HFF-Myc (cell line): Measurements from ENCODE around the gene HOXB3.

Source experiments
- DNase-seq: peaks from one replicate; pipeline ENCODE4 v3.0.0-alpha.2; 2011; ENCODE audit warnings: low read depth; ENCODE audit errors: extremely low read depth
- H3K4me3 ChIP-seq: replicated peaks from 2 replicates; pipeline ENCODE4 v1.5.1; 2011; ENCODE audit warnings: low read depth, mild to moderate bottlenecking, control low read depth, low read length
- TF ChIP-seq, protein P1 (sequence below): IDR thresholded peaks from 2 replicates; pipeline ENCODE4 v1.5.1; 2012; ENCODE audit warnings: mild to moderate bottlenecking, low read depth, low read length, control low read depth; ENCODE audit errors: missing control alignments

The HOXB3 gene

DNA sequence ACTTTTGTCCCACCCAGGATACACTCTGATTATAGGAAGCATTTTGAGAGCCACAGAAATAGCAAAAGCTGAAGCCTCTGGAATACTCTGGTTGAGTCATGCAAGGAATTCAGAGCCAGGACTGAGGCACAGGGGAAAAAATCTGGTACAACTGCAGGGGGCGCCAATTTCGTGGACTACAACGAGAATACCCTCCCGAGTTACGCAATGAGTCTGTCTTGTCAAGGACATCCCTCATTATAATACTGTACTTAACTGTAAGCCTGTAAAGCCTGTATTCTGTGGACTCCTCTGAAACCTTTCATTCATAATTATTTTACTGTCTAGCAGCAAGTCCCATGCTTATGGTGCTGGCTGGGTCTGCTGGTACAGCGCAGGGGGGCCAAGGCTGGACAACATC, 67.0 kb downstream of the HOXB3 start:
- no peak overlapping the region for H3K4me3 ChIP-seq
- TF ChIP-seq, protein P1, sequence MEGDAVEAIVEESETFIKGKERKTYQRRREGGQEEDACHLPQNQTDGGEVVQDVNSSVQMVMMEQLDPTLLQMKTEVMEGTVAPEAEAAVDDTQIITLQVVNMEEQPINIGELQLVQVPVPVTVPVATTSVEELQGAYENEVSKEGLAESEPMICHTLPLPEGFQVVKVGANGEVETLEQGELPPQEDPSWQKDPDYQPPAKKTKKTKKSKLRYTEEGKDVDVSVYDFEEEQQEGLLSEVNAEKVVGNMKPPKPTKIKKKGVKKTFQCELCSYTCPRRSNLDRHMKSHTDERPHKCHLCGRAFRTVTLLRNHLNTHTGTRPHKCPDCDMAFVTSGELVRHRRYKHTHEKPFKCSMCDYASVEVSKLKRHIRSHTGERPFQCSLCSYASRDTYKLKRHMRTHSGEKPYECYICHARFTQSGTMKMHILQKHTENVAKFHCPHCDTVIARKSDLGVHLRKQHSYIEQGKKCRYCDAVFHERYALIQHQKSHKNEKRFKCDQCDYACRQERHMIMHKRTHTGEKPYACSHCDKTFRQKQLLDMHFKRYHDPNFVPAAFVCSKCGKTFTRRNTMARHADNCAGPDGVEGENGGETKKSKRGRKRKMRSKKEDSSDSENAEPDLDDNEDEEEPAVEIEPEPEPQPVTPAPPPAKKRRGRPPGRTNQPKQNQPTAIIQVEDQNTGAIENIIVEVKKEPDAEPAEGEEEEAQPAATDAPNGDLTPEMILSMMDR: peak; percentile 35
- DNase-seq: no peak

DNA sequence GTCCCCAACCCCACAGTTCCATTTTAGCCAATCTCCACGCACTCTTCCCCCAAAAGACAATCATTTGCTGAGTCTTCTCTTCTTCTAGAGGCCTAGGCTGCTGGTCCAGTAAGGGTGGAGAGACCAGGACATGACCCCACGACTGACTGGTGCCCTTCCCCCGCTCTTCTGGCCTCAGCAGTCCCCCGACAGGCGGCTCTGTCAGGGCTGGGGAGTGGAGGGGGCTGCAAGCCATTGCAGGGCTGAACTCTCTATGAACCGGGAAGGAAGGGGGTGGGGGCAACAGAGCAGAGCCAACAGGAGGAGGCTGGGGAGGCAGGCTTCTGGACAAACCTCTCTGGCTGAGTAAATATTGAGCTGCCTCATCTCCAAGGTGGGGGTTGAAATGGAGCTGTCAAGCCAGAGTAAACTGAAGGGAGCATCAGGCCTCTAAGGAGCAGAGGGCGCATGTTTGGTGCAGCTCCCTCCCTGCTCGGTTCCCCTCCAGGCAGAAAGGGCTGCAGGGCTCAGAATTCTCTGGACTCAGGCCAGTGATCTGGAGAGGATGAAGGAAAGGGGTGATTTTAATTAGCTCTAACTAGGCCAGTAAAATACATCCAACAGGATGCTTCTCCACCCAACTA, 67.9 kb downstream of the HOXB3 start:
- DNase-seq: no peak

DNA sequence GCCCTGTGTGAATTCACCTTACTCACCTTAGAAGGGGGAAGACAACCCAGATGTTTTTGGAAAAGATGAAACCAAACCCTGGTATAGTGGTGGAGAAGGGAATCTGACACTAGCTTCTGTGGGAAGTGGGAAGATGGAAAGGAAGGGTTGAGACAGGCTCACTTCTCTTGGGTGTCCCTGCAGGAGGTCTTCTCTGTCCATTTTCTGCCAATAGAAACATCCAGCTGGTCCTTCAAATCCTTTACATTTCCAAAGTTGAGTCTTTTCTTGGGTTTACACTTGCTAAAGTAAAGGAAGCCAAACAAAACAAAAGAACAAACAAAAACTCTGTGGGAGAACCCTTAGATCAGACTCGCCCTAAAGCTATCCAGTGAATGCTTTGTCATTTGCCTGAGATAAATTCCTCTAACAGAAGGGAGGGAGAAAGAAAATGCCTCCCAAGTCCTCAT, 69.4 kb downstream of the HOXB3 start:
- no peak for DNase-seq
- H3K4me3 ChIP-seq: no peak overlapping the region
- TF ChIP-seq, protein P1: no peak

More for the DNA sequence above, 67.9 kb downstream of the HOXB3 start:
- H3K4me3 ChIP-seq: no peak overlapping the region
- TF ChIP-seq, protein P1: no peak

DNA sequence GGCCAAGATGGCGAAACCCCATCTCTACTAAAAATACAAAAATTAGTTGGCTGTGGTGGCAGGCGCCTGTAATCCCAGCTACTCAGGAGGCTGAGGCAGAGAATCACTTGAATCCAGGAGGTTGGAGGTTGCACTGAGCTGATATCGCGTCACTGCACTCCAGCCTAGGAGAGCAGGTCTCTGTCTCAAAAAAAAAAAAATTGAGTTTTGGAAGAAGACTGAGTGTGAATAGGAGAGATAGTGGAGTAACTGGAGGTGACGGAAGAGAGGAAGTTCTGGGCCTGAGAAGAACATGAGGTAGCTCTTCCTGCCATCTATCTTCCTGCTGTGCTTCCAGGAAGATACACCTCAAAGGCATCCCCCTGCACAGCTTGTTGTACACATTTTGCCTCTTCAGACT, 70.6 kb downstream of the HOXB3 start:
- DNase-seq: no peak
- TF ChIP-seq, protein P1: no peak
- no peak overlapping the region for H3K4me3 ChIP-seq

DNA sequence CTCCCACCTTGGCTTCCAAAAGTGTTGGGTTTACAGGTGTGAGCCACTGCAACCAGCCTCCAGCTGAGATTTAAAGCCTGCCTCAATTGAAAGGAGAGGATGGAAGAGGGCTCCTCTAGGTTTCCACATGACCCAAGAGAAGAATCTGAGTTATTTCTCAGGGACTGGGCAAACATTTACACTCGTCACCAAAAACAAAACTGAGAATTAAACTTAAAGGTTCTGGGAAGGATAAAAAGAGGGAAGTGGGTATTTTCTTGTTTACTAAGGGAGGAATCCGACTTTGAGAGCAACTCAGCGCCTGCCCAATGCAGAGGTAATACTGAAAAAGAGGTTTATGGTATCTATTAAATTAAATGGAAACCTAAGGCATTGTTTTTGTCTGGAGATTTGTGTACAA, 72.6 kb downstream of the HOXB3 start:
- no peak for DNase-seq
- no peak overlapping the region for H3K4me3 ChIP-seq
- TF ChIP-seq, protein P1: no peak

DNA sequence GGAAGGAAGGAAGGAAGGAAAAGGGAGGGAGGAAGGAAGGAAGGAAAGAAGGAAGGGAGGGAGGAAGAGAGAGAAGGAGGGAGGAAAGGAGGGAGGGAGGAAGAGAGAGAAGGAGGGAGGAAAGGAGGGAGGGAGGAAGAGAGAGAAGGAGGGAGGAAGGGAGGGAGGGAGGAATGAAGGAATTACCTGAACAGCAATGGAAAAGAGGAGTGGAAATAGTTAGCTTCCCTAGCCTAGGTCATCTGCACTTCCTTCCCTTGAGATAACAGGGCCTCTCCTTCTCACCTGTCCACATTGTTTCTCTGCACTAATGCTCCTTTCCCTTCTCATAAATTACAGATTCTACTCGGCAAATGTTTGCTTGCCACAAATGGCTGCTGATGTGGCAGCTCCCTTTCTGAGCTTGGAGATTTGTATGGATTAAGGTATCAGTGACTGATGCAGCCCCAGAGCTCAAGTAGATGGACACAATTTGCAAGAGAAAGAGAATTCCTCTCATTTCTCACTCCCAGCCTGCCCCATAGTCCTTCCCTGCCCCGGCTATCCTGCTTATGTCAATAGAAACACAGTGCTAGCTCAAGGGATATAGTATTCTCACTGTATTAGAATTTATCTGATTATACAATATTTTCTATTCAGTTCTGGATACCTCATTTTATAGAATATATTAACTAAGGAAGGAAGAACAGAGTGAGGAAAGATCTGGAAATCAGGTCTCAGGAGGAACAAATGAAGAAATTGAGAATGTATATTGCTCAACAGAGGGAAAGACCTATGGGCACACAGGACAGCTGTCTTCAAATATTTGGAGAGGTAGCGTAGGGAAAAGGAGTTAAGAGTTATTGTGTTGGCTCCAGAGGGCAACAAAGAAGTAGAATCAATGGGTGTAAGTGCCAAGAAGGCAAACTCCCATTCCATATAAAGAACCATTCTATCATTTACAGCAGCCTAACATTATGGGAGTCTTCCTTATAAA, 73.8 kb downstream of the HOXB3 start:
- H3K4me3 ChIP-seq: no peak overlapping the region
- no peak for DNase-seq
- TF ChIP-seq, protein P1: no peak
